C4-2B (cell line): Measurements from ENCODE around the gene ANP32A.
"Not testable (repeated sequence)": the region's sequence is repeated elsewhere in the genome, so short reads cannot be mapped to it uniquely, and the experiment has no call there.

Experiments used
- H3K27ac ChIP-seq: fragments of 450-650 bp; 2 replicates; pipeline ENCODE4 v1.5.1; 2017
- CTCF ChIP-seq: fragments of 450-650 bp; conservative IDR thresholded peaks from 2 replicates; pipeline ENCODE4 v1.5.1; 2017; ENCODE audit warnings: mild to moderate bottlenecking
- ZFX ChIP-seq: fragments of 450-650 bp; IDR thresholded peaks from 2 replicates; pipeline ENCODE4 v1.6.1; 2017

The ANP32A gene

GRCh38 chr15:68768321-68768720 is 52.4 kb downstream of the ANP32A start:
- no peak overlapping the region for H3K27ac ChIP-seq
- TF ChIP-seq CTCF = no peak
- no peak for TF ChIP-seq ZFX

GRCh38 chr15:68767833-68768232 is 52.9 kb downstream of the ANP32A start:
- TF ChIP-seq CTCF = no peak
- no peak for TF ChIP-seq ZFX
- H3K27ac ChIP-seq = no peak overlapping the region

GRCh38 chr15:68765602-68766368 is 54.9 kb downstream of the ANP32A start:
- H3K27ac ChIP-seq = no peak overlapping the region
- TF ChIP-seq ZFX = no peak
- TF ChIP-seq CTCF = no peak

GRCh38 chr15:68764090-68764489 is 56.6 kb downstream of the ANP32A start:
- no peak for TF ChIP-seq CTCF
- TF ChIP-seq ZFX = no peak
- H3K27ac ChIP-seq = no peak overlapping the region

GRCh38 chr15:68763063-68763462 is 57.6 kb downstream of the ANP32A start:
- TF ChIP-seq CTCF (no peak), ZFX (no peak)
- H3K27ac ChIP-seq = no peak overlapping the region

- not testable (repeated sequence) for H3K27ac ChIP-seq
Observed at GRCh38 chr15:68759982-68760579, 60.6 kb downstream of the ANP32A start.

- TF ChIP-seq CTCF (no peak), ZFX (no peak)
- no peak overlapping the region for H3K27ac ChIP-seq
Observed at GRCh38 chr15:68755731-68756130, 65.0 kb downstream of the ANP32A start.

- TF ChIP-seq ZFX = no peak
- no peak for TF ChIP-seq CTCF
Observed at GRCh38 chr15:68751622-68752021, 69.1 kb downstream of the ANP32A start.

More at GRCh38 chr15:68751622-68752021, 69.1 kb downstream of the ANP32A start:
- no peak overlapping the region for H3K27ac ChIP-seq
